H9 (cell line): Measurements from ENCODE around the gene ARHGAP27. TPM values are rescaled to one million over a fixed set of nuclear protein-coding genes. Genes with fewer than 3 reads are reported as not detected.
"Not testable (repeated sequence)": the region's sequence is repeated elsewhere in the genome, so short reads cannot be mapped to it uniquely, and the experiment has no call there.

Source experiments
- DNase-seq: peaks from one replicate; pipeline ENCODE4 v3.0.0-alpha.2; 2017
- H2AFZ ChIP-seq: one replicate; pipeline ENCODE4 v1.6.1; 2013; ENCODE audit warnings: mild to moderate bottlenecking, low read length, control low read depth, moderate library complexity
- H2AK5ac ChIP-seq: 2 replicates; pipeline ENCODE4 v1.6.1; 2013; ENCODE audit warnings: low read length, control low read depth, mixed read lengths; ENCODE audit not compliant: insufficient read length
- H2BK120ac ChIP-seq: one replicate; pipeline ENCODE4 v1.6.1; 2013; ENCODE audit warnings: low read depth, mild to moderate bottlenecking, low read length, control low read depth, inconsistent platforms; ENCODE audit not compliant: poor library complexity, severe bottlenecking
- H2BK12ac ChIP-seq: 2 replicates; pipeline ENCODE4 v1.6.1; 2013; ENCODE audit warnings: low read length, control low read depth, mixed read lengths, low read depth; ENCODE audit not compliant: insufficient read length
- H2BK15ac ChIP-seq: 2 replicates; pipeline ENCODE4 v1.6.1; 2013; ENCODE audit warnings: low read depth, low read length, control low read depth
- H2BK20ac ChIP-seq: one replicate; pipeline ENCODE4 v1.6.1; 2013; ENCODE audit warnings: low read depth, mild to moderate bottlenecking, low read length, control low read depth, inconsistent platforms; ENCODE audit not compliant: poor library complexity, severe bottlenecking
- H2BK5ac ChIP-seq: 2 replicates; pipeline ENCODE4 v1.6.1; 2013; ENCODE audit warnings: low read length, control low read depth, mixed read lengths; ENCODE audit not compliant: insufficient read length
- H3K14ac ChIP-seq: 2 replicates; pipeline ENCODE4 v1.6.1; 2013; ENCODE audit warnings: low read length, control low read depth; ENCODE audit not compliant: insufficient read depth
- H3K18ac ChIP-seq: 2 replicates; pipeline ENCODE4 v1.6.1; 2013; ENCODE audit warnings: low read depth, mild to moderate bottlenecking, mixed read lengths, low read length, control low read depth; ENCODE audit not compliant: insufficient read length
- H3K23ac ChIP-seq: 2 replicates; pipeline ENCODE4 v1.6.1; 2013; ENCODE audit warnings: low read length, control low read depth, mixed read lengths, low read depth; ENCODE audit not compliant: insufficient read length
- H3K23me2 ChIP-seq: 2 replicates; pipeline ENCODE4 v1.6.1; 2013; ENCODE audit warnings: low read depth, mild to moderate bottlenecking, mixed read lengths, low read length, control low read depth; ENCODE audit not compliant: insufficient read length, poor library complexity, severe bottlenecking
- H3K27ac ChIP-seq: 2 replicates; pipeline ENCODE4 v1.5.1; 2013; ENCODE audit warnings: low read length, control low read depth, mixed read lengths, low read depth; ENCODE audit not compliant: insufficient read length
- H3K27me3 ChIP-seq: 2 replicates; pipeline ENCODE4 v1.6.1; 2013; ENCODE audit warnings: low read length, control low read depth, inconsistent platforms; ENCODE audit not compliant: insufficient read depth
- H3K4ac ChIP-seq: 2 replicates; pipeline ENCODE4 v1.6.1; 2013; ENCODE audit warnings: low read depth, mild to moderate bottlenecking, control low read depth, inconsistent platforms, low read length, moderate library complexity
- H3K4me1 ChIP-seq: 2 replicates; pipeline ENCODE4 v1.6.1; 2013; ENCODE audit warnings: low read length, control low read depth, inconsistent platforms; ENCODE audit not compliant: insufficient read depth
- H3K4me2 ChIP-seq: 2 replicates; pipeline ENCODE4 v1.6.1; 2013; ENCODE audit warnings: low read length, control low read depth, mixed read lengths; ENCODE audit not compliant: insufficient read length, insufficient read depth
- H3K56ac ChIP-seq: 2 replicates; pipeline ENCODE4 v1.6.1; 2013; ENCODE audit warnings: low read depth, mild to moderate bottlenecking, mixed read lengths, low read length, control low read depth; ENCODE audit not compliant: insufficient read length
- H3K79me1 ChIP-seq: 2 replicates; pipeline ENCODE4 v1.6.1; 2013; ENCODE audit warnings: low read depth, mild to moderate bottlenecking, moderate library complexity, low read length, control low read depth, inconsistent platforms; ENCODE audit not compliant: insufficient read depth, poor library complexity, severe bottlenecking
- H3K79me2 ChIP-seq: 2 replicates; pipeline ENCODE4 v1.6.1; 2013; ENCODE audit warnings: low read length, control low read depth, inconsistent platforms; ENCODE audit not compliant: insufficient read depth
- H3K9ac ChIP-seq: 2 replicates; pipeline ENCODE4 v1.6.1; 2013; ENCODE audit warnings: low read length, control low read depth, mixed read lengths; ENCODE audit not compliant: insufficient read length; ENCODE audit errors: extremely low read depth
- H3K9me3 ChIP-seq: one replicate; pipeline ENCODE4 v1.6.1; 2013; ENCODE audit warnings: low read depth, low read length, inconsistent platforms; ENCODE audit not compliant: control insufficient read depth
- H3T11ph ChIP-seq: one replicate; pipeline ENCODE4 v1.6.1; 2013; ENCODE audit warnings: mild to moderate bottlenecking, low read length, control low read depth, inconsistent platforms
- H4K20me1 ChIP-seq: one replicate; pipeline ENCODE4 v1.6.1; 2013; ENCODE audit not compliant: control insufficient read depth, insufficient read length, insufficient read depth
- H4K5ac ChIP-seq: 2 replicates; pipeline ENCODE4 v1.6.1; 2013; ENCODE audit warnings: low read depth, mild to moderate bottlenecking, mixed read lengths, low read length, control low read depth; ENCODE audit not compliant: insufficient read length
- H4K8ac ChIP-seq: replicated peaks from 2 replicates; pipeline ENCODE4 v1.6.1; 2013; ENCODE audit warnings: low read length, control low read depth, mixed read lengths, low read depth; ENCODE audit not compliant: insufficient read length
- H4K91ac ChIP-seq: 2 replicates; pipeline ENCODE4 v1.6.1; 2013; ENCODE audit warnings: low read depth, mild to moderate bottlenecking, moderate library complexity, mixed read lengths, low read length, control low read depth; ENCODE audit not compliant: insufficient read length
- H3K27ac Mint-ChIP-seq, 3 experiments: 2 replicates in 2 of 3; 3 replicates in 1 of 3; pipeline ENCODE4 v1.8.0; 2020 to 2021; ENCODE audit warnings: mixed read lengths in 3 of 3, mild to moderate bottlenecking in 1 of 3, moderate library complexity in 1 of 3
- H3K27me3 Mint-ChIP-seq: 2 replicates; pipeline ENCODE4 v1.8.0; 2021; ENCODE audit warnings: low read depth, mild to moderate bottlenecking, moderate library complexity, mixed read lengths
- H3K36me3 Mint-ChIP-seq, 3 experiments: 2 replicates in 2 of 3; 3 replicates in 1 of 3; pipeline ENCODE4 v1.8.0; 2020 to 2021; ENCODE audit warnings: low read depth in 3 of 3, mixed read lengths in 3 of 3; ENCODE audit not compliant: insufficient read depth in 1 of 3
- H3K4me1 Mint-ChIP-seq, 2 experiments: 2 replicates each; pipeline ENCODE4 v1.8.0; 2020; ENCODE audit warnings: mixed read lengths in 2 of 2
- H3K4me3 Mint-ChIP-seq, 2 experiments: 2 replicates in 1 of 2; 3 replicates in 1 of 2; pipeline ENCODE4 v1.8.0; 2020 to 2021; ENCODE audit warnings: mild to moderate bottlenecking in 2 of 2, mixed read lengths in 2 of 2, moderate library complexity in 1 of 2
- H3K9me3 Mint-ChIP-seq, 2 experiments: 2 replicates in 1 of 2; 3 replicates in 1 of 2; pipeline ENCODE4 v1.8.0; 2020; ENCODE audit warnings: mild to moderate bottlenecking in 2 of 2, mixed read lengths in 2 of 2, moderate library complexity in 1 of 2
- WGBS: extraction: QIAGEN DNeasy Blood & Tissue Kit; methylation state at CpG from one replicate; pipeline ENCODE4 v1.1.7; 2013; ENCODE audit warnings: missing lambda C conversion rate, low lambda C conversion rate, mixed read lengths; ENCODE audit not compliant: insufficient read length; ENCODE audit errors: extremely low coverage; 5-methylcytosine and 5-hydroxymethylcytosine counted together
- total RNA-seq: library from RNA; stranded (reverse); gene quantifications from 2 replicates; pipeline ENCODE4 v1.2.1, GENCODE V29; 2021
- TF ChIP-seq, protein P1 (sequence below): fragments of 200-600 bp; sonication (generic); conservative IDR thresholded peaks from 3 replicates; pipeline ENCODE4 v1.8.0; 2021; ENCODE audit warnings: antibody characterized with exemption, mild to moderate bottlenecking

ARHGAP27 gene
- total RNA-seq, 1 experiment from 2014 or later = 9.9 TPM

DNA sequence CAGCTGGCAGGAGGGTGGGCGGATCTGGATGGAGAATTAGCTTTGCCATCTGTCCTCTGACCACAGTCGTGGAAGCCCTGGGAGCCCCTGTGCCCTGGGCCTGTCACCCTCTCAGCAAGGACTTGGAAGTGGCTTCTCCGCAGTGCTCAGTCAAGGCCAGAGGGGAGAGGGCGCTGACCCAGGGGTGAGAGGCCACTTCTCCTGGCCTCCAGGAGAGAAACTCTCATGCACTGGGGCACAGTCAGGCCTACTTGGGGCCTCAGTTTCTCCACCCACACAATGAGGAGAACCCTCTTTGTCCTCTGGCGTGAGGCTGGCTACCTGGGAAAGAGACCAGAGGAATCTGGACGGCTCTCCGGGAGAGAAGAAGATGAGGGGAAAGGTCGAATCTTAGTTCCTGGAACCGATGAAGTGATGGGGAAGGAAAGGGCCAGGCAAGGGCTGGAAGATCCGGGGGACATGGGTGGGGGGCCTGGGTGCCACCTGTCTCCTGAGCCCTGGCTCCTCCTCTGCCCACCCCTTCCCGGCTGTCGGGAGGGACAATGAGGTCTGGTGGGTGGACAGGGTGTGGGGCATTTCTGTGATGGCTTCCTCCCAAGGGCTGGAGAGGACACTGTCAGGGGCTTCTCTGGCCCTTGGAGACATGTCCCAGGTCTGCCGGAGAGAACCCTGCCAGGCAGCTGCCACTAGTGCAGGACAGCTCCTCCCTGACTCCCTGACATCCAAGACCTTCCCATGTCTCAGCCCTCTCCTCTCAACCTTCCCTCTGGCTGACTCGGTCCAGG is 9.0 kb upstream of the ARHGAP27 start:
- Mint-ChIP-seq H3K36me3 (peaks cover 0 to 9% (median 5%) of the 10 kb centered on the region in 3 experiments; a peak in 4 of 7 replicates), H3K4me3 (no peak overlapping the region; a peak in 1 of 5 replicates), H3K27ac (no peak overlapping the region), H3K9me3 (no peaks in the 10 kb centered on the region), H3K4me1 (peaks cover 21 to 28% of the 10 kb centered on the region in 2 experiments), H3K27me3 (no peaks in the 10 kb centered on the region)
- H2BK5ac ChIP-seq = no peak overlapping the region
- H2BK20ac ChIP-seq = no peak overlapping the region
- no peaks in the 10 kb centered on the region for H3K79me2 ChIP-seq
- no peak overlapping the region for H3K27ac ChIP-seq
- no peak overlapping the region for H3K9ac ChIP-seq
- H2BK12ac ChIP-seq = no peak overlapping the region
- H3K23ac ChIP-seq = no peak overlapping the region
- TF ChIP-seq, protein P1, sequence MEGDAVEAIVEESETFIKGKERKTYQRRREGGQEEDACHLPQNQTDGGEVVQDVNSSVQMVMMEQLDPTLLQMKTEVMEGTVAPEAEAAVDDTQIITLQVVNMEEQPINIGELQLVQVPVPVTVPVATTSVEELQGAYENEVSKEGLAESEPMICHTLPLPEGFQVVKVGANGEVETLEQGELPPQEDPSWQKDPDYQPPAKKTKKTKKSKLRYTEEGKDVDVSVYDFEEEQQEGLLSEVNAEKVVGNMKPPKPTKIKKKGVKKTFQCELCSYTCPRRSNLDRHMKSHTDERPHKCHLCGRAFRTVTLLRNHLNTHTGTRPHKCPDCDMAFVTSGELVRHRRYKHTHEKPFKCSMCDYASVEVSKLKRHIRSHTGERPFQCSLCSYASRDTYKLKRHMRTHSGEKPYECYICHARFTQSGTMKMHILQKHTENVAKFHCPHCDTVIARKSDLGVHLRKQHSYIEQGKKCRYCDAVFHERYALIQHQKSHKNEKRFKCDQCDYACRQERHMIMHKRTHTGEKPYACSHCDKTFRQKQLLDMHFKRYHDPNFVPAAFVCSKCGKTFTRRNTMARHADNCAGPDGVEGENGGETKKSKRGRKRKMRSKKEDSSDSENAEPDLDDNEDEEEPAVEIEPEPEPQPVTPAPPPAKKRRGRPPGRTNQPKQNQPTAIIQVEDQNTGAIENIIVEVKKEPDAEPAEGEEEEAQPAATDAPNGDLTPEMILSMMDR = no peak
- no peak overlapping the region for H3K14ac ChIP-seq
- H3K4me2 ChIP-seq = no peak overlapping the region
- H3K23me2 ChIP-seq = no peaks in the 10 kb centered on the region
- no peak overlapping the region for H4K8ac ChIP-seq
- no peaks in the 10 kb centered on the region for H3K79me1 ChIP-seq
- no peak overlapping the region for H4K5ac ChIP-seq
- no peak overlapping the region for H2BK15ac ChIP-seq
- no peak overlapping the region for H2BK120ac ChIP-seq
- H2AFZ ChIP-seq = no peak overlapping the region
- H3K4me1 ChIP-seq = no peaks in the 10 kb centered on the region
- no CpG with 5 or more reads among the region's 14 CpGs for WGBS
- no peak for DNase-seq
- H2AK5ac ChIP-seq = no peak overlapping the region
- H3K4ac ChIP-seq = no peak overlapping the region
- H3K18ac ChIP-seq = no peak overlapping the region
- no peak overlapping the region for H3T11ph ChIP-seq
- no peaks in the 10 kb centered on the region for H3K27me3 ChIP-seq
- H3K9me3 ChIP-seq = no peaks in the 10 kb centered on the region
- H3K56ac ChIP-seq = no peak overlapping the region
- no peaks in the 10 kb centered on the region for H4K20me1 ChIP-seq
- no peak overlapping the region for H4K91ac ChIP-seq

DNA sequence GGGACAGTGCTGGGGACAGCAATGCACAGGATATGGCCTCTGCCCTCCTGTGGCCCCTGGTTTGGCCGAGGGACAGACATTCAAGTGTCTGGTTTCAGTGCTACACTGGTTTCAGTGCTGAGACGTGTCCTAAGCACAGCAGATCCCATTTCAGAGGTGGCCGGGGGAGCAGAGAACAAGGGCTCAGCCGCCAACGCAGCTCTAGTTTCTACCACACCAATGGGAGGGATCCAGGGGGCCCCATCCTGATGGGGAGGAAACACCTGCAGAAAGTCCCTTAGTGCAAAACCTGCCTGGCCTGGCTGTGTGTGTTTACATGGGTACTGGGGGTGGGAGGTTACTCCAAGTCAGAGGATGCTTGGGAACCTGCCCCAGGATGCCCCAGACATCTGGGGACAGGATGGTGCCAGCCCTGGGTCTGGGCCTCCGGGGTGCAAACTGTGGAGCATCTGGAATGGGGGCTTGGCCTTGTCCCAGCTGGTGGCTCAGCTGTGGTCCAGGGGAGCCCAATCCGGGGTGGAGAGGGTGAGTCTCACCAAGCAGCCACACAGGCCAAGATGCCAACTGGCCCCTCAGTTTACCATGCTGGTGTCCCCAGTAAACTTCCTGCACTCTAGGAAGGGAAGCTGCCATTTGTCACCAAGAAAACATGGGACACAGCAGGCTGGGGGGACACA is 8.3 kb upstream of the ARHGAP27 start:
- Mint-ChIP-seq H3K36me3 (peaks cover 0 to 11% (median 5%) of the 10 kb centered on the region in 3 experiments; a peak in 4 of 7 replicates), H3K4me1 (peaks cover 26 to 33% of the 10 kb centered on the region in 2 experiments)
- H3K4me1 ChIP-seq, H3K27me3 ChIP-seq, H3K9me3 Mint-ChIP-seq, H4K5ac ChIP-seq, H3K56ac ChIP-seq, H3K79me1 ChIP-seq, H4K8ac ChIP-seq, H3K9ac ChIP-seq, H3K9me3 ChIP-seq, H3K4ac ChIP-seq, H2BK5ac ChIP-seq, H2BK12ac ChIP-seq, H3K4me2 ChIP-seq, H2BK15ac ChIP-seq, H2AK5ac ChIP-seq, H3K23ac ChIP-seq, H2AFZ ChIP-seq, H3K79me2 ChIP-seq, H3K14ac ChIP-seq, H2BK20ac ChIP-seq, H3K18ac ChIP-seq, H3K27ac Mint-ChIP-seq, H3K27ac ChIP-seq, H4K20me1 ChIP-seq, H3K23me2 ChIP-seq, H3K4me3 Mint-ChIP-seq, H3T11ph ChIP-seq, H3K27me3 Mint-ChIP-seq, H4K91ac ChIP-seq, DNase-seq, H2BK120ac ChIP-seq: not testable (repeated sequence)
- WGBS = no CpG with 5 or more reads among the region's 7 CpGs
